PC-9 (cell line): Measurements from ENCODE around the gene TNFAIP3.

Experiments used
- CTCF ChIP-seq: fragments of 200-600 bp; sonication (generic); conservative IDR thresholded peaks from 2 replicates; pipeline ENCODE4 v1.6.1; 2017; ENCODE audit warnings: mixed run types, antibody characterized with exemption, mild to moderate bottlenecking, moderate library complexity
- EZH2 ChIP-seq: fragments of 200-600 bp; sonication (generic); IDR thresholded peaks from 2 replicates; pipeline ENCODE4 v1.8.0; 2017; ENCODE audit warnings: antibody characterized with exemption, low read depth

GRCh38 chr6:137862419-137863090 is 4.5 kb upstream of the TNFAIP3 start:
- no peak for TF ChIP-seq CTCF
- TF ChIP-seq EZH2: no peak
